Skeletal muscle tissue (tissue), 4 donors: Measurements from ENCODE around the gene TMPRSS6. TPM values are rescaled to one million over a fixed set of nuclear protein-coding genes. Genes with fewer than 3 reads are reported as not detected.

ENCODE experiments used
- H3K27ac ChIP-seq: one replicate; pipeline ENCODE4 v1.7.0; 2013; ENCODE audit warnings: mild to moderate bottlenecking, low read depth, low read length, inconsistent platforms
- H3K27me3 ChIP-seq, 3 donors: one replicate each; pipeline ENCODE4 v1.7.0; 2013; ENCODE audit warnings: low read length in 3 of 3; ENCODE audit not compliant: control insufficient read depth in 3 of 3, insufficient read depth in 3 of 3
- H3K36me3 ChIP-seq, 3 donors: one replicate each; pipeline ENCODE4 v1.7.0; 2013; ENCODE audit warnings: low read length in 3 of 3; ENCODE audit not compliant: control insufficient read depth in 3 of 3, insufficient read depth in 3 of 3
- H3K4me1 ChIP-seq, 3 donors: one replicate each; pipeline ENCODE4 v1.7.0; 2013; ENCODE audit warnings: low read length in 3 of 3, mild to moderate bottlenecking in 3 of 3; ENCODE audit not compliant: control insufficient read depth in 3 of 3, insufficient read depth in 3 of 3
- H3K4me3 ChIP-seq, 3 donors: one replicate each; pipeline ENCODE4 v1.7.0; 2013; ENCODE audit warnings: low read length in 3 of 3
- H3K9ac ChIP-seq, 3 donors: one replicate each; pipeline ENCODE4 v1.7.0; 2013; ENCODE audit warnings: low read length in 3 of 3, mild to moderate bottlenecking in 3 of 3, moderate library complexity in 2 of 3, low read depth in 1 of 3
- H3K9me3 ChIP-seq, 3 donors: one replicate each; pipeline ENCODE4 v1.7.0; 2013; ENCODE audit warnings: low read length in 3 of 3; ENCODE audit not compliant: control insufficient read depth in 3 of 3
- total RNA-seq: library from RNA; depleted of rRNA; stranded (reverse); fragments of >200 nt; gene quantifications from one replicate; pipeline ENCODE4 v1.2.3, GENCODE V29; 2014
- donor health status: Osteomylitis.

The TMPRSS6 gene
- total RNA-seq, 1 donor from 2014 or later = not detected

- H3K36me3 ChIP-seq = no peaks in the 10 kb centered on the region
- H3K27me3 ChIP-seq = peaks cover 10 to 26% (median 14%) of the 10 kb centered on the region in 3 donors
- H3K4me3 ChIP-seq = no peak overlapping the region
- H3K9ac ChIP-seq = no peak overlapping the region
- no peaks in the 10 kb centered on the region for H3K9me3 ChIP-seq
- no peak overlapping the region for H3K27ac ChIP-seq
- no peaks in the 10 kb centered on the region for H3K4me1 ChIP-seq
Observed at GRCh38 chr22:37037669-37038068, 71.8 kb downstream of the TMPRSS6 start.

- no peak overlapping the region for H3K9ac ChIP-seq
- H3K27me3 ChIP-seq = peaks cover 10 to 25% (median 14%) of the 10 kb centered on the region in 3 donors
- H3K9me3 ChIP-seq = no peaks in the 10 kb centered on the region
- no peaks in the 10 kb centered on the region for H3K4me1 ChIP-seq
- no peaks in the 10 kb centered on the region for H3K36me3 ChIP-seq
- H3K4me3 ChIP-seq = no peak overlapping the region
- no peak overlapping the region for H3K27ac ChIP-seq
Observed at GRCh38 chr22:37036655-37037377, 72.7 kb downstream of the TMPRSS6 start.

GRCh38 chr22:37033605-37034430 lies 75.7 kb downstream of the TMPRSS6 start:
- peaks cover 7 to 13% (median 7%) of the 10 kb centered on the region in 3 donors for H3K36me3 ChIP-seq
- H3K27me3 ChIP-seq = peaks cover 10 to 25% (median 14%) of the 10 kb centered on the region in 3 donors
- H3K9ac ChIP-seq = no peak overlapping the region
- no peak overlapping the region for H3K4me3 ChIP-seq
- no peaks in the 10 kb centered on the region for H3K9me3 ChIP-seq
- no peak overlapping the region for H3K27ac ChIP-seq
- H3K4me1 ChIP-seq = no peaks in the 10 kb centered on the region

GRCh38 chr22:37032535-37033460 lies 76.7 kb downstream of the TMPRSS6 start:
- no peak overlapping the region for H3K9ac ChIP-seq
- H3K9me3 ChIP-seq = no peaks in the 10 kb centered on the region
- H3K4me3 ChIP-seq = no peak overlapping the region
- no peak overlapping the region for H3K27ac ChIP-seq
- peaks cover 10 to 13% (median 11%) of the 10 kb centered on the region in 3 donors for H3K36me3 ChIP-seq
- H3K4me1 ChIP-seq = no peaks in the 10 kb centered on the region
- peaks cover 9 to 24% (median 13%) of the 10 kb centered on the region in 3 donors for H3K27me3 ChIP-seq

GRCh38 chr22:37032134-37032534 lies 77.4 kb downstream of the TMPRSS6 start:
- no peak overlapping the region for H3K4me3 ChIP-seq
- H3K9me3 ChIP-seq = no peaks in the 10 kb centered on the region
- no peak overlapping the region for H3K9ac ChIP-seq
- H3K4me1 ChIP-seq = no peaks in the 10 kb centered on the region
- peaks cover 2 to 18% (median 6%) of the 10 kb centered on the region in 3 donors for H3K27me3 ChIP-seq
- no peak overlapping the region for H3K27ac ChIP-seq
- H3K36me3 ChIP-seq = peaks cover 16 to 20% (median 17%) of the 10 kb centered on the region in 3 donors

- no peaks in the 10 kb centered on the region for H3K4me1 ChIP-seq
- H3K4me3 ChIP-seq = no peak overlapping the region
- peaks cover 26 to 29% (median 27%) of the 10 kb centered on the region in 3 donors for H3K36me3 ChIP-seq
- no peak overlapping the region for H3K9ac ChIP-seq
- H3K9me3 ChIP-seq = no peaks in the 10 kb centered on the region
- no peak overlapping the region for H3K27ac ChIP-seq
- peaks cover 0 to 11% (median 0%) of the 10 kb centered on the region in 3 donors for H3K27me3 ChIP-seq
Observed at GRCh38 chr22:37030560-37031281, 78.8 kb downstream of the TMPRSS6 start.

GRCh38 chr22:37028692-37029674 lies 80.5 kb downstream of the TMPRSS6 start:
- H3K36me3 ChIP-seq = peaks cover 38 to 42% (median 39%) of the 10 kb centered on the region in 3 donors
- H3K27me3 ChIP-seq = peaks cover 0 to 3% (median 0%) of the 10 kb centered on the region in 3 donors

GRCh38 chr22:37027556-37027955 lies 82.0 kb downstream of the TMPRSS6 start:
- Histone ChIP-seq H3K4me3 (no peak overlapping the region), H3K27me3 (no peaks in the 10 kb centered on the region), H3K9ac (no peak overlapping the region), H3K27ac (no peak overlapping the region), H3K9me3 (no peaks in the 10 kb centered on the region), H3K4me1 (peaks cover 0 to 9% (median 5%) of the 10 kb centered on the region in 3 donors), H3K36me3 (peaks cover 38 to 42% (median 39%) of the 10 kb centered on the region in 3 donors)

More at GRCh38 chr22:37028692-37029674, 80.5 kb downstream of the TMPRSS6 start:
- Histone ChIP-seq H3K9me3 (no peaks in the 10 kb centered on the region), H3K9ac (no peak overlapping the region), H3K4me1 (peaks cover 0 to 5% (median 0%) of the 10 kb centered on the region in 3 donors), H3K4me3 (no peak overlapping the region), H3K27ac (no peak overlapping the region)
